Keratinocyte (primary cell): Measurements from ENCODE around the gene FKBP5. TPM values are rescaled to one million over a fixed set of nuclear protein-coding genes. Genes with fewer than 3 reads are reported as not detected.
"Not testable (repeated sequence)": the region's sequence is repeated elsewhere in the genome, so short reads cannot be mapped to it uniquely, and the experiment has no call there.

Experiments
- DNase-seq: peaks from one replicate; pipeline ENCODE4 v3.0.0-alpha.2; 2011; ENCODE audit warnings: low read depth, missing footprints, low spot score
- FAIRE-seq: peaks from 2 replicates; lab custom pipeline; 2011; peaks lifted over from hg19 to GRCh38; lab: Jason Lieb, UNC
- H2AFZ ChIP-seq: 2 replicates; pipeline ENCODE4 v1.6.0; 2012; ENCODE audit warnings: low read length, control low read depth, inconsistent platforms; ENCODE audit not compliant: control insufficient read depth
- H3K27ac ChIP-seq: 2 replicates; pipeline ENCODE4 v1.5.1; 2011; ENCODE audit warnings: low read length; ENCODE audit not compliant: control insufficient read depth, insufficient read depth
- H3K27me3 ChIP-seq: 3 replicates; pipeline ENCODE4 v1.6.0; 2011; ENCODE audit warnings: low read length; ENCODE audit not compliant: control insufficient read depth, insufficient read depth; ENCODE audit errors: extremely low read depth
- H3K36me3 ChIP-seq, 2 experiments: 2 replicates in 1 of 2; 3 replicates in 1 of 2; pipeline ENCODE4 v1.5.1; 2011; ENCODE audit warnings: low read length in 2 of 2, mild to moderate bottlenecking in 1 of 2; ENCODE audit not compliant: control insufficient read depth in 2 of 2, insufficient read depth in 2 of 2; ENCODE audit errors: extremely low read depth in 1 of 2
- H3K4me1 ChIP-seq: 3 replicates; pipeline ENCODE4 v1.5.1; 2011; ENCODE audit warnings: low read length; ENCODE audit not compliant: control insufficient read depth, insufficient read depth; ENCODE audit errors: extremely low read depth
- H3K4me2 ChIP-seq: 3 replicates; pipeline ENCODE4 v1.6.0; 2011; ENCODE audit warnings: low read depth, low read length; ENCODE audit not compliant: control insufficient read depth, insufficient read depth; ENCODE audit errors: extremely low read depth
- H3K4me3 ChIP-seq, 3 experiments: fragments of 200-600 bp in 1 of 3; sonication (generic) in 1 of 3; 2 replicates in 2 of 3; 3 replicates in 1 of 3; pipeline ENCODE4 v1.5.1; 2011 to 2016; ENCODE audit warnings: low read length in 3 of 3, mild to moderate bottlenecking in 3 of 3, control low read depth in 2 of 3, inconsistent platforms in 1 of 3, low read depth in 1 of 3, mixed read lengths in 1 of 3, mixed run types in 1 of 3, moderate library complexity in 1 of 3; ENCODE audit not compliant: control insufficient read depth in 2 of 3, insufficient read depth in 2 of 3; ENCODE audit errors: extremely low read depth in 1 of 3
- H3K79me2 ChIP-seq: 2 replicates; pipeline ENCODE4 v1.6.0; 2012; ENCODE audit warnings: low read length; ENCODE audit not compliant: control insufficient read depth, insufficient read depth
- H3K9ac ChIP-seq: 3 replicates; pipeline ENCODE4 v1.6.0; 2011; ENCODE audit warnings: low read length; ENCODE audit not compliant: control insufficient read depth, insufficient read depth; ENCODE audit errors: extremely low read depth
- H3K9me1 ChIP-seq: 3 replicates; pipeline ENCODE4 v1.6.0; 2011; ENCODE audit warnings: low read length; ENCODE audit not compliant: control insufficient read depth, insufficient read depth; ENCODE audit errors: extremely low read depth
- H3K9me3 ChIP-seq: 2 replicates; pipeline ENCODE4 v1.5.1; 2012; ENCODE audit warnings: low read depth, low read length; ENCODE audit not compliant: control insufficient read depth
- H4K20me1 ChIP-seq: 3 replicates; pipeline ENCODE4 v1.6.0; 2011; ENCODE audit warnings: low read length; ENCODE audit not compliant: control insufficient read depth, insufficient read depth; ENCODE audit errors: extremely low read depth
- CTCF ChIP-seq, 3 experiments: IDR thresholded peaks in 1 of 3; conservative IDR thresholded peaks in 1 of 3; optimal IDR thresholded peaks in 1 of 3; 2 replicates in 2 of 3; 3 replicates in 1 of 3; pipeline versions ENCODE3 to v1.5.1; 2011; ENCODE audit warnings: low read length in 3 of 3, mild to moderate bottlenecking in 3 of 3, moderate library complexity in 2 of 3, control low read depth in 1 of 3, inconsistent platforms in 1 of 3; ENCODE audit not compliant: insufficient read depth in 2 of 3; ENCODE audit errors: extremely low read depth in 1 of 3
- EZH2 ChIP-seq: IDR thresholded peaks from one replicate; pipeline ENCODE4 v1.6.1; 2012; ENCODE audit warnings: inconsistent platforms, mild to moderate bottlenecking, low read length, moderate library complexity
- dilution Hi-C: fragments of 300-500 bp; cut with MboI; formaldehyde crosslinking; loops from one replicate; pipeline ENCODE4 v1.7.0; 2020; ENCODE audit warnings: low sequenced_read_pairs; ENCODE audit not compliant: extremely low pct_ligation_motif_present
- polyA plus RNA-seq, 5 experiments: library from polyadenylated mRNA; depleted of rRNA in 3 of 5; stranded (reverse) in 3 of 5; stranded (forward) in 1 of 5; unstranded in 1 of 5; fragments of >200 nt; gene quantifications; 1 replicate in 1 of 5; 2 replicates in 3 of 5; 3 replicates in 1 of 5; pipeline versions ENCODE4 v1.2.1 to v1.2.3, GENCODE V29; 2011 to 2012; ENCODE audit warnings: missing spikeins in 2 of 5, low read depth in 1 of 5, low replicate concordance in 1 of 5

The FKBP5 gene
- polyA plus RNA-seq, 1 donor (not counting 4 experiments of a cell fraction or from before 2014, with no cell fraction given) = 88.3 TPM

GRCh38 chr6:35703554-35703953 is 14.8 kb upstream of the FKBP5 start:
- Histone ChIP-seq H3K9me3 (peaks cover 2% of the 10 kb centered on the region), H3K27me3 (no peaks in the 10 kb centered on the region), H3K4me1 (no peaks in the 10 kb centered on the region), H4K20me1 (no peaks in the 10 kb centered on the region), H2AFZ (no peak overlapping the region), H3K9me1 (no peaks in the 10 kb centered on the region), H3K9ac (no peak overlapping the region), H3K27ac (no peak overlapping the region), H3K79me2 (no peaks in the 10 kb centered on the region), H3K4me2 (no peak overlapping the region), H3K36me3 (no peaks in the 10 kb centered on the region), H3K4me3 (no peak overlapping the region)
- dilution Hi-C loops = loop anchor here (5.0 kb wide), 1 partner anchor 106 kb away; no protein-coding TSS in a partner anchor
- TF ChIP-seq CTCF (optimal IDR thresholded peaks at IDR 0.05 in 1 of 3, IDR thresholded peaks at IDR 0.05 in 1 of 3, conservative IDR thresholded peaks at IDR 0.05 in 1 of 3; ENCODE audit: extremely low read depth in 1 of 3, insufficient read depth in 2 of 3, low read length in 3 of 3) = no peak
- no peak for TF ChIP-seq EZH2
- no peak for DNase-seq
- no peak for FAIRE-seq

GRCh38 chr6:35698858-35699257 is 10.1 kb upstream of the FKBP5 start:
- DNase-seq = no peak
- Histone ChIP-seq H3K9me1 (no peaks in the 10 kb centered on the region), H4K20me1 (no peaks in the 10 kb centered on the region), H3K4me2 (no peak overlapping the region), H2AFZ (no peak overlapping the region), H3K36me3 (no peaks in the 10 kb centered on the region), H3K4me1 (no peaks in the 10 kb centered on the region), H3K4me3 (no peak overlapping the region), H3K27me3 (no peaks in the 10 kb centered on the region), H3K79me2 (no peaks in the 10 kb centered on the region), H3K9ac (no peak overlapping the region), H3K27ac (no peak overlapping the region), H3K9me3 (peaks cover 6% of the 10 kb centered on the region)
- no peak for TF ChIP-seq CTCF (optimal IDR thresholded peaks at IDR 0.05 in 1 of 3, IDR thresholded peaks at IDR 0.05 in 1 of 3, conservative IDR thresholded peaks at IDR 0.05 in 1 of 3; ENCODE audit: extremely low read depth in 1 of 3, insufficient read depth in 2 of 3, low read length in 3 of 3)
- TF ChIP-seq EZH2 = no peak
- dilution Hi-C loops = no loop called here
- no peak for FAIRE-seq

GRCh38 chr6:35698430-35698829 is 9.7 kb upstream of the FKBP5 start:
- H3K4me3 ChIP-seq, H3K27me3 ChIP-seq, H4K20me1 ChIP-seq, H3K79me2 ChIP-seq, H2AFZ ChIP-seq, H3K9ac ChIP-seq, H3K9me1 ChIP-seq, dilution Hi-C loops, H3K36me3 ChIP-seq, H3K27ac ChIP-seq, DNase-seq, H3K4me2 ChIP-seq, FAIRE-seq, H3K9me3 ChIP-seq, H3K4me1 ChIP-seq: not testable (repeated sequence)
